Upper lobe of left lung (tissue), 6 donors: Measurements from ENCODE around the gene SEPTIN2. TPM values are rescaled to one million over a fixed set of nuclear protein-coding genes. Genes with fewer than 3 reads are reported as not detected.
A peak's percentile ranks its signal among the peaks of the same experiment; 100 is the strongest.
"Not testable (repeated sequence)": the region's sequence is repeated elsewhere in the genome, so short reads cannot be mapped to it uniquely, and the experiment has no call there.

Experiments
- ATAC-seq, 2 donors: fragments of 200-7000 bp; cut with Tn5 transposase; one replicate each; pipeline ENCODE4 v1.9.1; 2022; ENCODE audit warnings: mild to moderate bottlenecking in 2 of 2, moderate library complexity in 2 of 2; ENCODE audit not compliant: low FRiP score in 2 of 2
- DNase-seq, 2 donors: peaks; one replicate each; pipeline ENCODE4 v3.0.0-alpha.2; 2019 to 2020
- H3K27ac ChIP-seq, 4 donors: fragments of 200-600 bp; sonication (generic); one replicate each; pipeline ENCODE4 v1.5.1; 2016 to 2019
- H3K27me3 ChIP-seq, 4 donors: fragments of 200-600 bp; sonication (generic); one replicate each; pipeline ENCODE4 v1.5.1; 2017 to 2019
- H3K36me3 ChIP-seq, 4 donors: fragments of 200-600 bp; sonication (generic); one replicate each; pipeline ENCODE4 v1.5.1; 2016 to 2019
- H3K4me1 ChIP-seq, 4 donors: fragments of 200-600 bp; sonication (generic); one replicate each; pipeline ENCODE4 v1.5.1; 2018 to 2019
- H3K4me3 ChIP-seq, 4 donors: fragments of 200-600 bp; sonication (generic); one replicate each; pipeline ENCODE4 v1.5.1; 2017 to 2019; ENCODE audit warnings: mild to moderate bottlenecking in 2 of 4, moderate library complexity in 1 of 4
- H3K9me3 ChIP-seq, 4 donors: fragments of 200-600 bp; sonication (generic); one replicate each; pipeline ENCODE4 v1.5.1; 2018 to 2019
- CTCF ChIP-seq, 6 experiments: fragments of 450-650 bp in 4 of 6; fragments of 200-600 bp in 2 of 6; sonication (generic) in 2 of 6; IDR thresholded peaks; one replicate each; pipeline ENCODE4 v1.5.1; 2016 to 2019; ENCODE audit warnings: antibody characterized with exemption in 6 of 6
- EP300 ChIP-seq, 4 donors: sonication (generic); formaldehyde crosslinking; IDR thresholded peaks; one replicate each; pipeline ENCODE4 v1.5.1; 2017; ENCODE audit warnings: antibody characterized with exemption in 4 of 4, control low read depth in 2 of 4
- POLR2A ChIP-seq, 4 donors: fragments of 450-650 bp; IDR thresholded peaks; one replicate each; pipeline ENCODE4 v1.5.1; 2016 to 2017; ENCODE audit warnings: antibody characterized with exemption in 4 of 4, mild to moderate bottlenecking in 2 of 4
- POLR2AphosphoS5 ChIP-seq, 2 donors: sonication (generic); formaldehyde crosslinking; IDR thresholded peaks; one replicate each; pipeline ENCODE4 v1.5.1; 2017; ENCODE audit warnings: antibody characterized with exemption in 2 of 2
- WGBS, 2 donors: methylation state at CpG; one replicate each; pipeline ENCODE4 v1.1.5; 2017 to 2018; 5-methylcytosine and 5-hydroxymethylcytosine counted together
- total RNA-seq, 6 donors: library from RNA; depleted of rRNA in 4 of 6; stranded (reverse); fragments of >200 nt in 4 of 6; gene quantifications; one replicate each; pipeline versions ENCODE4 v1.1.0 to v1.2.1, GENCODE V29; 2016 to 2021
- donor health status: DM: no; HTN: no; CAD: no; lungs with moderate emphysema.
- donor health status: DM: no; HTN: yes; CAD: no; lungs with severe emphysema.

The SEPTIN2 gene
- total RNA-seq, 6 donors from 2014 or later = 213 to 322 (median 252) TPM

- 82 to 94% methylated on average over 6 of the region's 6 CpGs for WGBS, 2 donors
- peaks cover 0 to 5% (median 3%) of the 10 kb centered on the region in 4 donors for H3K4me1 ChIP-seq
- H3K9me3 ChIP-seq = no peaks in the 10 kb centered on the region
- peaks cover 0 to 9% (median 4%) of the 10 kb centered on the region in 4 donors for H3K36me3 ChIP-seq
- H3K4me3 ChIP-seq = no peak overlapping the region
- no peaks in the 10 kb centered on the region for H3K27me3 ChIP-seq
- no peak overlapping the region for H3K27ac ChIP-seq
- DNase-seq = no peak
- no peak for ATAC-seq
- TF ChIP-seq CTCF (IDR thresholded peaks at IDR 0.05) (no peak), POLR2A (IDR thresholded peaks at IDR 0.05) (no peak), EP300 (IDR thresholded peaks at IDR 0.05) (no peak), POLR2AphosphoS5 (IDR thresholded peaks at IDR 0.05) (no peak)
Measured at GRCh38 chr2:241386519-241386918, 70.8 kb downstream of the SEPTIN2 start.

- no peaks in the 10 kb centered on the region for H3K27me3 ChIP-seq
- WGBS, 2 donors = 85 to 93% methylated on average over 2 of the region's 2 CpGs
- TF ChIP-seq POLR2A (IDR thresholded peaks at IDR 0.05) (no peak), POLR2AphosphoS5 (IDR thresholded peaks at IDR 0.05) (no peak)
- H3K9me3 ChIP-seq = no peaks in the 10 kb centered on the region
- ATAC-seq (no peak), DNase-seq (no peak)
- H3K4me1 ChIP-seq = peaks cover 0 to 6% (median 0%) of the 10 kb centered on the region in 4 donors
- peaks cover 0 to 3% (median 0%) of the 10 kb centered on the region in 4 donors for H3K36me3 ChIP-seq
- H3K27ac ChIP-seq = no peak overlapping the region
- no peak overlapping the region for H3K4me3 ChIP-seq
Measured at GRCh38 chr2:241389697-241390096, 74.0 kb downstream of the SEPTIN2 start.

- 89 to 91% methylated on average over 9 of the region's 9 CpGs for WGBS, 2 donors
- Histone ChIP-seq H3K9me3 (no peaks in the 10 kb centered on the region), H3K27ac (no peak overlapping the region), H3K27me3 (no peaks in the 10 kb centered on the region), H3K4me3 (no peak overlapping the region), H3K36me3 (peaks cover 0 to 6% (median 0%) of the 10 kb centered on the region in 4 donors), H3K4me1 (peaks cover 0 to 6% (median 0%) of the 10 kb centered on the region in 4 donors)
- DNase-seq (no peak), ATAC-seq (no peak)
- TF ChIP-seq EP300 (IDR thresholded peaks at IDR 0.05) (no peak), POLR2AphosphoS5 (IDR thresholded peaks at IDR 0.05) (no peak), POLR2A (IDR thresholded peaks at IDR 0.05) (no peak), CTCF (IDR thresholded peaks at IDR 0.05) (no peak)
Measured at GRCh38 chr2:241390301-241391206, 74.8 kb downstream of the SEPTIN2 start.

- peak in 1 of 2 donors; percentile 55 for ATAC-seq
- no peak overlapping the region for H3K27ac ChIP-seq
- TF ChIP-seq CTCF (IDR thresholded peaks at IDR 0.05) (peak in 5 of 6 experiments; percentile 22 to 43 (median 34)), POLR2AphosphoS5 (IDR thresholded peaks at IDR 0.05) (no peak), POLR2A (IDR thresholded peaks at IDR 0.05) (no peak), EP300 (IDR thresholded peaks at IDR 0.05) (no peak)
- H3K4me1 ChIP-seq = peaks cover 0 to 6% (median 0%) of the 10 kb centered on the region in 4 donors
- no peak overlapping the region for H3K4me3 ChIP-seq
- no peaks in the 10 kb centered on the region for H3K27me3 ChIP-seq
- peak in 1 of 2 donors; percentile 50 for DNase-seq
- H3K36me3 ChIP-seq = peaks cover 0 to 6% (median 0%) of the 10 kb centered on the region in 4 donors
- no peaks in the 10 kb centered on the region for H3K9me3 ChIP-seq
- WGBS, 2 donors = 74 to 81% methylated on average over 6 of the region's 6 CpGs
Measured at GRCh38 chr2:241391892-241392665, 76.4 kb downstream of the SEPTIN2 start.

GRCh38 chr2:241392753-241393152 is 77.0 kb downstream of the SEPTIN2 start:
- DNase-seq, H3K9me3 ChIP-seq, ATAC-seq, H3K36me3 ChIP-seq, H3K4me3 ChIP-seq, H3K27ac ChIP-seq, H3K27me3 ChIP-seq, H3K4me1 ChIP-seq: not testable (repeated sequence)
- WGBS, 2 donors = 91 to 95% methylated on average over 4 of the region's 4 CpGs
